Memory B cell (primary cell): ENCODE results near the gene TAF7.
"Not testable (repeated sequence)": the region's sequence is repeated elsewhere in the genome, so short reads cannot be mapped to it uniquely, and the experiment has no call there.

ENCODE experiments used
- ATAC-seq: fragments of 150-1000 bp; cut with Tn5 transposase; 2 replicates; pipeline ENCODE4 v1.10.0; 2021; ENCODE audit warnings: low read depth, mild to moderate bottlenecking, moderate library complexity
- DNase-seq, 2 donors: peaks; one replicate each; pipeline ENCODE4 v3.0.0; 2022; ENCODE audit warnings: low spot score in 2 of 2
- H3K27ac Mint-ChIP-seq: one replicate; pipeline ENCODE4 v1.8.0; 2022; ENCODE audit warnings: mild to moderate bottlenecking, moderate library complexity, mixed read lengths
- H3K27me3 Mint-ChIP-seq: one replicate; pipeline ENCODE4 v1.8.0; 2022; ENCODE audit warnings: mixed read lengths
- H3K36me3 Mint-ChIP-seq: one replicate; pipeline ENCODE4 v1.8.0; 2022; ENCODE audit warnings: mild to moderate bottlenecking, mixed read lengths
- H3K4me1 Mint-ChIP-seq: one replicate; pipeline ENCODE4 v1.8.0; 2022; ENCODE audit warnings: mixed read lengths
- H3K4me3 Mint-ChIP-seq: one replicate; pipeline ENCODE4 v1.8.0; 2022; ENCODE audit warnings: mild to moderate bottlenecking, moderate library complexity, mixed read lengths
- H3K9me3 Mint-ChIP-seq: one replicate; pipeline ENCODE4 v1.8.0; 2022; ENCODE audit warnings: mixed read lengths

TAF7 gene

GRCh38 chr5:141346017-141346416, 25.4 kb upstream of the TAF7 start:
- not testable (repeated sequence) for H3K27ac Mint-ChIP-seq, H3K4me3 Mint-ChIP-seq, ATAC-seq, H3K36me3 Mint-ChIP-seq, DNase-seq, H3K4me1 Mint-ChIP-seq
- Mint-ChIP-seq H3K27me3 (peaks cover 21% of the 10 kb centered on the region), H3K9me3 (peaks cover 15% of the 10 kb centered on the region)

DNA sequence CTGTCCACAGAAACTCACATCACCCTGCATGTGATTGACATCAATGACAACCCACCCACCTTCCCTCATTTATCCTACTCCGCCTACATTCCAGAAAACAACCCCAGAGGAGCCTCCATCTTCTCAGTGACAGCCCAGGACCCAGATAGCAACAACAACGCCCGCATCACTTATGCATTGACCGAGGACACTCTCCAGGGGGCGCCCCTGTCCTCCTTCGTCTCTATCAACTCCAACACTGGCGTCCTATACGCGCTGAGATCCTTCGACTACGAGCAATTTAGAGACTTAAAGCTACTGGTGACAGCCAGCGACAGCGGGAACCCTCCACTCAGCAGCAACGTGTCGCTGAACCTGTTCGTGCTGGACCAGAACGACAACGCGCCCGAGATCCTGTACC, 24.7 kb upstream of the TAF7 start:
- H3K36me3 Mint-ChIP-seq = peaks cover 5% of the 10 kb centered on the region
- no peak overlapping the region for H3K27ac Mint-ChIP-seq
- no peak for ATAC-seq
- H3K27me3 Mint-ChIP-seq = peaks cover 22% of the 10 kb centered on the region
- no peak overlapping the region for H3K4me3 Mint-ChIP-seq
- no peak for DNase-seq
- peaks cover 17% of the 10 kb centered on the region for H3K9me3 Mint-ChIP-seq
- H3K4me1 Mint-ChIP-seq = no peaks in the 10 kb centered on the region

DNA sequence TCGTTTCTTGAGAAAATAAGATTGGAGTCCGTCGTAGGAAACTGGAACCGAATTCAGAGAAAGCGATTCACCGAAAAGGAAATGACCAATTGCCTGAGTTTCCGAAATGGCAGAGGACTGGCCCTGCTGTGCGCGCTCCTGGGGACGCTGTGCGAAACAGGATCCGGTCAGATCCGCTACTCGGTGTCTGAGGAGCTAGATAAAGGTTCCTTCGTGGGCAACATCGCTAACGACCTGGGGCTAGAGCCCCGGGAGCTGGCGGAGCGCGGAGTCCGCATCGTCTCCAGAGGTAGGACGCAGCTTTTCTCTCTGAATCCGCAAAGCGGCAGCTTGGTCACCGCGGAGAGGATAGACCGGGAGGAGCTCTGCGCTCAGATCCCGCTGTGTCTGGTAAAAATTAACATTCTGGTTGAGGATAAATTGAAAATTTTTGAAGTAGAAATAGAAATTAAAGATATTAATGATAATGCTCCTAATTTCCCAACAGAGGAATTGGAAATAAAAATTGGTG, 23.4 kb upstream of the TAF7 start:
- Mint-ChIP-seq H3K9me3 (peaks cover 18% of the 10 kb centered on the region), H3K27ac (no peak overlapping the region), H3K27me3 (peaks cover 20% of the 10 kb centered on the region), H3K4me3 (peak overlapping the region; percentile 58), H3K4me1 (no peaks in the 10 kb centered on the region), H3K36me3 (peaks cover 7% of the 10 kb centered on the region)
- ATAC-seq (no peak), DNase-seq (no peak)

- no peak for DNase-seq
- Mint-ChIP-seq H3K4me1 (no peaks in the 10 kb centered on the region), H3K9me3 (peaks cover 20% of the 10 kb centered on the region), H3K27ac (no peak within 1 kb of the TSS), H3K36me3 (peaks cover 7% of the 10 kb centered on the region), H3K4me3 (peak within 1 kb of the TSS; percentile 58), H3K27me3 (peaks cover 20% of the 10 kb centered on the region)
- no peak for ATAC-seq
Measured at GRCh38 chr5:141343242-141343952, 22.8 kb upstream of the TAF7 start, which contains the start of gene PCDHGA3. Gene PCDHGA3, plus strand, starts transcription at chr5:141343829. Its CDS starts 205 bp downstream, at chr5:141344034.

- DNase-seq = no peak
- no peak overlapping the region for H3K27ac Mint-ChIP-seq
- peaks cover 23% of the 10 kb centered on the region for H3K27me3 Mint-ChIP-seq
- peaks cover 7% of the 10 kb centered on the region for H3K36me3 Mint-ChIP-seq
- ATAC-seq = no peak
- no peak overlapping the region for H3K4me3 Mint-ChIP-seq
- no peaks in the 10 kb centered on the region for H3K4me1 Mint-ChIP-seq
- H3K9me3 Mint-ChIP-seq = peaks cover 23% of the 10 kb centered on the region
Measured at GRCh38 chr5:141342773-141343172, 22.2 kb upstream of the TAF7 start.

DNA sequence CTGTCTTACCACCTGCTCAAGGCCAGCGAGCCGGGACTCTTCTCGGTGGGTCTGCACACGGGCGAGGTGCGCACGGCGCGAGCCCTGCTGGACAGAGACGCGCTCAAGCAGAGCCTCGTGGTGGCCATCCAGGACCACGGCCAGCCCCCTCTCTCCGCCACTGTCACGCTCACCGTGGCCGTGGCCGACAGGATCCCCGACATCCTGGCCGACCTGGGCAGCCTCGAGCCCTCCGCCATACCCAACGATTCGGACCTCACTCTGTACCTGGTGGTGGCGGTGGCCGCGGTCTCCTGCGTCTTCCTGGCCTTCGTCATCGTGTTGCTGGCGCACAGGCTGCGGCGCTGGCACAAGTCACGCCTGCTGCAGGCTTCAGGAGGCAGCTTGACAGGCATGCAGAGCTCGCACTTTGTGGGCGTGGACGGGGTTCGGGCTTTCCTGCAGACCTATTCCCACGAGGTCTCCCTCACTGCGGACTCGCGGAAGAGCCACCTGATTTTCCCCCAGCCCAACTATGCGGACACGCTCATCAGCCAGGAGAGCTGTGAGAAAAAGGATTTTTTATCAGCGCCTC, 20.3 kb upstream of the TAF7 start:
- not testable (repeated sequence) for H3K36me3 Mint-ChIP-seq, DNase-seq, H3K4me1 Mint-ChIP-seq, ATAC-seq, H3K27ac Mint-ChIP-seq, H3K4me3 Mint-ChIP-seq
- H3K27me3 Mint-ChIP-seq = peaks cover 26% of the 10 kb centered on the region
- H3K9me3 Mint-ChIP-seq = peaks cover 30% of the 10 kb centered on the region

DNA sequence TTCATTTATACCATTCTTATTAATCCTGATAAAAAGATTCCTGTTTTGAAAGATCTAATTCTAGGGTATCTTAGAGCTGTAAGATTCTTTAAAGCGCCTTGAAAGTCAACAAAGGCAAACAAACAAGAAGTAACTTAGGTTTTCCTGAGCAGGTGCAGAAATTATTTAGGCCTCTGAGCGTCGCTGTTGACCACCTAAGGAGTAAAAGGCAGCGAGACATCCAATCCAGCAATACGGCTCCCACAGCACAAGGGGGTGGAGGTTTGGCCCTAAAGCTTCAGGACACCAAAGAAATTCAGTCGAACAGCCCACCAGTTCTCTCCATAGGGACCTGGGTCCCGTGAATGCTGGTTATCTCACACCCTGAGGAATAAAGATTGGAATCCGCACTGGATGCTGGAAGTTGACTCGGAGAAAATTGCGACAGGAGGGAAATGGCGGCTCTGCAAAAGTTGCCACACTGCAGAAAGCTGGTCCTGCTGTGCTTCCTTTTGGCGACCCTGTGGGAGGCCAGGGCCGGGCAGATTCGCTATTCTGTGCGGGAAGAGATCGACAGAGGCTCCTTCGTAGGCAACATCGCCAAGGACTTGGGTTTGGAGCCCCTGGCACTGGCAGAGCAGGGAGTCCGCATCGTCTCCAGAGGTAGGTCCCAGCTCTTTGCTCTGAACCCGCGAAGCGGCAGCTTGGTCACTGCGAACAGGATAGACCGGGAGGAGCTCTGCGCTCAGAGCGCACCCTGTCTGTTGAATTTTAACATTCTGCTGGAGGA, 18.1 kb upstream of the TAF7 start, which contains the start of gene PCDHGA2:
Gene PCDHGA2 (plus strand): TSS at position 223 of the 769 bp plus-strand sequence.
- peak within 1 kb of the TSS; percentile 41 for H3K4me3 Mint-ChIP-seq
- ATAC-seq (no peak), DNase-seq (no peak)
- peaks cover 2% of the 10 kb centered on the region for H3K4me1 Mint-ChIP-seq
- H3K27ac Mint-ChIP-seq = no peak within 1 kb of the TSS
- peaks cover 32% of the 10 kb centered on the region for H3K27me3 Mint-ChIP-seq
- H3K9me3 Mint-ChIP-seq = peaks cover 31% of the 10 kb centered on the region
- peaks cover 10% of the 10 kb centered on the region for H3K36me3 Mint-ChIP-seq

DNA sequence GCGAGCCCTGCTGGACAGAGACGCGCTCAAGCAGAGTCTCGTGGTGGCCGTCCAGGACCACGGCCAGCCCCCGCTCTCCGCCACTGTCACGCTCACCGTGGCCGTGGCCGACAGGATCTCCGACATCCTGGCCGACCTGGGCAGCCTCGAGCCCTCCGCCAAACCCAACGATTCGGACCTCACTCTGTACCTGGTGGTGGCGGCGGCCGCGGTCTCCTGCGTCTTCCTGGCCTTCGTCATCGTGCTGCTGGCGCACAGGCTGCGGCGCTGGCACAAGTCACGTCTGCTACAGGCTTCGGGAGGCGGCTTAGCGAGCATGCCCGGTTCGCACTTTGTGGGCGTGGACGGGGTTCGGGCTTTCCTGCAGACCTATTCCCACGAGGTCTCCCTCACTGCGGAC, 12.0 kb upstream of the TAF7 start:
- Mint-ChIP-seq H3K27me3 (peaks cover 26% of the 10 kb centered on the region), H3K9me3 (peaks cover 20% of the 10 kb centered on the region)
- H3K27ac Mint-ChIP-seq, H3K4me3 Mint-ChIP-seq, H3K4me1 Mint-ChIP-seq, DNase-seq, ATAC-seq, H3K36me3 Mint-ChIP-seq: not testable (repeated sequence)

GRCh38 chr5:141330299-141331080, 9.9 kb upstream of the TAF7 start, which contains the start of gene PCDHGA1:
Gene PCDHGA1, plus strand, starts transcription at chr5:141330514.
- H3K9me3 Mint-ChIP-seq = peaks cover 7% of the 10 kb centered on the region
- peaks cover 6% of the 10 kb centered on the region for H3K4me1 Mint-ChIP-seq
- ATAC-seq (peak; percentile 48), DNase-seq (no peak)
- peak within 1 kb of the TSS; percentile 24 for H3K4me3 Mint-ChIP-seq
- H3K36me3 Mint-ChIP-seq = peaks cover 5% of the 10 kb centered on the region
- peaks cover 17% of the 10 kb centered on the region for H3K27me3 Mint-ChIP-seq
- H3K27ac Mint-ChIP-seq = no peak within 1 kb of the TSS

DNA sequence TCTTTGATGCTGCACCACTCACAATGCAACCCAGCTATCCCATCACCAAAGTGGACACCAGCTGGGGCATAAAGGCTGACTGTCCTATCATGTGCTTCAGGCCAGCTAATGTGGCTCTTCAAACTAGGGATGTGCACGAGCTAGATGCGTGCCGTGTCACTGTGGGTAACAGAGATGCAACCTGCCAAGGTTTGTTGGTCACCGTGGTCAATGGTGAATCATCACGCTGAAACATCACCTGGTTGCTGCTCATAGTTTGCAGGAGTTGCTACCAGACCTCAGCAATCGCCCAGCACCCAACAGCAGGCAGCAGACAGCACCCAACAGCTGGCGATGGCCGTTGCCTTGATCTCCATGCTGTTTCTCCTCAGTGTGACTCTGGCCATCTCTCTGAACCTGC, 7.6 kb upstream of the TAF7 start:
- H3K9me3 Mint-ChIP-seq = peaks cover 5% of the 10 kb centered on the region
- DNase-seq = no peak
- no peak overlapping the region for H3K4me3 Mint-ChIP-seq
- H3K36me3 Mint-ChIP-seq = peaks cover 3% of the 10 kb centered on the region
- H3K4me1 Mint-ChIP-seq = peaks cover 4% of the 10 kb centered on the region
- ATAC-seq = no peak
- peaks cover 10% of the 10 kb centered on the region for H3K27me3 Mint-ChIP-seq
- no peak overlapping the region for H3K27ac Mint-ChIP-seq

- DNase-seq = peak; percentile 32 to 44
- Mint-ChIP-seq H3K4me1 (peaks cover 4% of the 10 kb centered on the region), H3K4me3 (peak overlapping the region; percentile 93), H3K27ac (peak overlapping the region; percentile 81), H3K27me3 (peaks cover 8% of the 10 kb centered on the region), H3K36me3 (peaks cover 3% of the 10 kb centered on the region), H3K9me3 (peaks cover 4% of the 10 kb centered on the region)
- peak; percentile 88 for ATAC-seq
Measured at GRCh38 chr5:141326088-141326854, 5.7 kb upstream of the TAF7 start.

DNA sequence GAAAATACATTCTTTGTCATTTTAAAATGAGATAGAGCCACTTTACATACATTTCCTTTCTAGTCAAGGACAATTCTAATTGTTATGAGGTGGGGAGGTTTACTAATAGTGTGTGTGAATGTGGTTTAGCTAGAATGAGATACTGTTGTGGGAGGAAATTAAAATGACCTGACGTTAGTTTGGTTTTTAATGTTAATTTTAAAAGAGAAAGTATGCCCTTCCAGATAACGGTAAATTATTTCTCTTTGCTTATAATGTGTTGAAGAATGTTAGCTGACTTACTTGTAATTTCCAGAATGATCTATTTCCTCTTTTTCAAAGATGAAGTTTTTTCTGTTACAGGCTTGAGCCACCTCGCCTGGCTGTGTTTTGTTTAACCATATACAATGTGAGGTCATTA, 1.7 kb upstream of the TAF7 start:
- Mint-ChIP-seq H3K4me1 (peaks cover 14% of the 10 kb centered on the region), H3K4me3 (no peak overlapping the region), H3K27ac (no peak overlapping the region), H3K27me3 (peaks cover 2% of the 10 kb centered on the region), H3K9me3 (peaks cover 11% of the 10 kb centered on the region), H3K36me3 (peaks cover 22% of the 10 kb centered on the region)
- ATAC-seq (no peak), DNase-seq (no peak)

DNA sequence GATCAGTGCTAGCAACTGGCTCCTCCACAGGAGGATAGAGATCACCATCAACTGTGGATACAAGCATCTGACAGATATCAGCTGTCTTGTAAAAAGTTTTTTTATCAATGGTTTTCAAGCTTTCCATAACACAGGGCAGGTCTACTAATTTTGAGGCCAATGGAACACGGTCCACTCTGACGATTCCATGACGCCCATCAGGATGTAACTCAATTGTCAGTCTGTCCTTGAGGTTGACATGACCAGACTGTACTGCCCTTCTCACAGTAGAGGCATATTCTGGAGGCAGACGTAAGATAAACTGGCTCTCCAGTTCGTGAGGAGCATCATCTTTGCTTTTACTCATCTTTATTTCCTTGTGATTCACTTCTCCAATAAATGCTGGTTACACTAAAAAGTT, 885 bp downstream of the TAF7 start:
- peaks cover 20% of the 10 kb centered on the region for H3K9me3 Mint-ChIP-seq
- no peak for ATAC-seq
- H3K4me1 Mint-ChIP-seq = peaks cover 13% of the 10 kb centered on the region
- H3K4me3 Mint-ChIP-seq = peak overlapping the region; percentile 98
- no peak for DNase-seq
- H3K36me3 Mint-ChIP-seq = peaks cover 33% of the 10 kb centered on the region
- H3K27ac Mint-ChIP-seq = peak overlapping the region; percentile 100
- peaks cover 1% of the 10 kb centered on the region for H3K27me3 Mint-ChIP-seq
